Mesenchymal stem cell (in vitro differentiated cells and primary cell): ENCODE results near the gene MIPOL1.

Experiments used
- DNase-seq: peaks from one replicate; pipeline ENCODE4 v3.0.0-alpha.2; 2013
- H2AFZ ChIP-seq: one replicate; pipeline ENCODE4 v1.6.1; 2013; ENCODE audit warnings: low read depth, mild to moderate bottlenecking, control low read depth, inconsistent platforms, low read length, moderate library complexity
- H2AK5ac ChIP-seq: 2 replicates; pipeline ENCODE4 v1.6.1; 2013; ENCODE audit warnings: low read length, moderate library complexity, mild to moderate bottlenecking, inconsistent platforms; ENCODE audit not compliant: severe bottlenecking
- H2BK120ac ChIP-seq: one replicate; pipeline ENCODE4 v1.6.1; 2013; ENCODE audit warnings: low read depth, mild to moderate bottlenecking, inconsistent platforms, low read length, moderate library complexity
- H2BK12ac ChIP-seq, 2 experiments: one replicate each; pipeline ENCODE4 v1.6.1; 2013; ENCODE audit warnings: inconsistent platforms in 2 of 2, low read length in 2 of 2, mild to moderate bottlenecking in 2 of 2, moderate library complexity in 2 of 2, control low read depth in 1 of 2
- H2BK15ac ChIP-seq: one replicate; pipeline ENCODE4 v1.6.1; 2013; ENCODE audit warnings: mild to moderate bottlenecking, low read depth, inconsistent platforms; ENCODE audit not compliant: poor library complexity, severe bottlenecking
- H2BK5ac ChIP-seq: 2 replicates; pipeline ENCODE4 v1.6.1; 2013; ENCODE audit warnings: low read depth, mild to moderate bottlenecking, low read length, control low read depth, inconsistent platforms; ENCODE audit not compliant: poor library complexity, severe bottlenecking
- H3K14ac ChIP-seq, 2 experiments: one replicate each; pipeline ENCODE4 v1.6.1; 2013; ENCODE audit warnings: inconsistent platforms in 2 of 2, low read length in 2 of 2, control low read depth in 1 of 2, mild to moderate bottlenecking in 1 of 2, moderate library complexity in 1 of 2
- H3K18ac ChIP-seq, 2 experiments: one replicate each; pipeline ENCODE4 v1.6.1; 2013; ENCODE audit warnings: inconsistent platforms in 2 of 2, low read length in 2 of 2, control low read depth in 1 of 2, low read depth in 1 of 2, mild to moderate bottlenecking in 1 of 2
- H3K23ac ChIP-seq, 2 experiments: one replicate each; pipeline ENCODE4 v1.6.1; 2013; ENCODE audit warnings: inconsistent platforms in 2 of 2, low read length in 2 of 2, mild to moderate bottlenecking in 2 of 2, moderate library complexity in 2 of 2, control low read depth in 1 of 2
- H3K27ac ChIP-seq: 2 replicates; pipeline ENCODE4 v1.5.1; 2013; ENCODE audit warnings: mild to moderate bottlenecking, moderate library complexity, low read length, control low read depth, inconsistent platforms; ENCODE audit not compliant: poor library complexity, severe bottlenecking
- H3K27me3 ChIP-seq, 2 experiments: 2 replicates each; pipeline versions ENCODE4 v1.6.1 to v1.7.0; 2013; ENCODE audit warnings: low read length in 2 of 2, mild to moderate bottlenecking in 2 of 2, moderate library complexity in 2 of 2, control low read depth in 1 of 2, inconsistent platforms in 1 of 2; ENCODE audit not compliant: control insufficient read depth in 1 of 2, insufficient read depth in 1 of 2
- H3K36me3 ChIP-seq, 2 experiments: 2 replicates each; pipeline versions ENCODE4 v1.6.1 to v1.7.0; 2013; ENCODE audit warnings: low read length in 2 of 2, control low read depth in 1 of 2, inconsistent platforms in 1 of 2, low read depth in 1 of 2, mild to moderate bottlenecking in 1 of 2; ENCODE audit not compliant: insufficient read depth in 2 of 2, control insufficient read depth in 1 of 2
- H3K4ac ChIP-seq, 2 experiments: one replicate each; pipeline ENCODE4 v1.6.1; 2013; ENCODE audit warnings: inconsistent platforms in 2 of 2, low read length in 2 of 2, mild to moderate bottlenecking in 2 of 2, moderate library complexity in 2 of 2, control low read depth in 1 of 2, low read depth in 1 of 2
- H3K4me1 ChIP-seq: 2 replicates; pipeline ENCODE4 v1.6.1; 2013; ENCODE audit warnings: low read depth, low read length, control low read depth; ENCODE audit not compliant: control insufficient read depth, insufficient read depth
- H3K4me2 ChIP-seq: 2 replicates; pipeline ENCODE4 v1.6.1; 2013; ENCODE audit warnings: low read length, mild to moderate bottlenecking, inconsistent platforms; ENCODE audit not compliant: poor library complexity, severe bottlenecking
- H3K4me3 ChIP-seq, 2 experiments: 2 replicates each; pipeline versions ENCODE4 v1.5.1 to v1.7.0; 2013; ENCODE audit warnings: low read length in 2 of 2, mild to moderate bottlenecking in 2 of 2, control low read depth in 1 of 2, low read depth in 1 of 2; ENCODE audit not compliant: insufficient read depth in 1 of 2
- H3K79me1 ChIP-seq: replicated peaks from 2 replicates; pipeline ENCODE4 v1.6.1; 2013; ENCODE audit warnings: mild to moderate bottlenecking, control low read depth, low read length, inconsistent platforms; ENCODE audit not compliant: poor library complexity, severe bottlenecking
- H3K9ac ChIP-seq: 2 replicates; pipeline ENCODE4 v1.7.0; 2013; ENCODE audit warnings: mild to moderate bottlenecking, low read length, moderate library complexity
- H3K9me3 ChIP-seq: 2 replicates; pipeline ENCODE4 v1.7.0; 2013; ENCODE audit warnings: mild to moderate bottlenecking, low read length; ENCODE audit not compliant: control insufficient read depth
- H4K8ac ChIP-seq: one replicate; pipeline ENCODE4 v1.6.1; 2013; ENCODE audit warnings: inconsistent platforms, mild to moderate bottlenecking, low read length, moderate library complexity
- H4K91ac ChIP-seq: one replicate; pipeline ENCODE4 v1.6.1; 2013; ENCODE audit warnings: mild to moderate bottlenecking, low read length, inconsistent platforms
- WGBS: methylation state at CpG from one replicate; pipeline ENCODE4 v1.1.7; 2013; ENCODE audit warnings: mixed read lengths; 5-methylcytosine and 5-hydroxymethylcytosine counted together

Gene MIPOL1

GRCh38 chr14:37526994-37527393 lies 329.3 kb downstream of the MIPOL1 start:
- DNase-seq, result no peak
- Histone ChIP-seq H2BK5ac (no peak overlapping the region), H3K4me2 (no peak overlapping the region), H2BK120ac (no peak overlapping the region), H3K27me3 (no peaks in the 10 kb centered on the region), H3K14ac (no peak overlapping the region), H2BK15ac (no peak overlapping the region), H4K8ac (no peak overlapping the region), H3K18ac (no peak overlapping the region), H3K4ac (no peak overlapping the region), H2AK5ac (no peak overlapping the region), H4K91ac (no peak overlapping the region), H3K9ac (no peak overlapping the region), H3K4me3 (no peak overlapping the region), H3K23ac (no peak overlapping the region), H2AFZ (no peak overlapping the region), H3K36me3 (no peaks in the 10 kb centered on the region), H3K27ac (no peak overlapping the region), H3K79me1 (no peaks in the 10 kb centered on the region), H3K4me1 (no peaks in the 10 kb centered on the region), H2BK12ac (no peak overlapping the region), H3K9me3 (no peaks in the 10 kb centered on the region)
- WGBS, result no CpG with 5 or more reads among the region's 2 CpGs

DNA sequence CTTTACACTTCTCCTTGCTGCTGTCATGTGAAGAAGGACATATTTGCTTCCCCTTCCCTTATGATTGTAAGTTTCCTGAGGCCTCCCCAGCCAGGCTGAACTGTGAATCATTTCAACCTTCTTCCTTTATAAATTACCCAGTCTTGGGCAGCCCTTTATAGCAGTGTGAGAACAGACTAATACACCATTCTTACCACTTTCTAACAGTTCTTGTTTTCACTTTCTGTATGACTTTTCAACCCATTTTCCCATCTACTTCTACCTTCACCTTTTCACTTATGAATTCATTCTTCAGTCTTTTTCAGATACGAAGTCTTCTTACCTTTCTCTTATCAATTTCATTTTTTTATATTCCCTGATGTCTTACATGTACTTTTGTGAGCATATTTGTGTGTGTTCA lies 342.3 kb downstream of the MIPOL1 start:
- Histone ChIP-seq H3K14ac (no peak overlapping the region), H3K27me3 (no peaks in the 10 kb centered on the region), H2BK120ac (no peak overlapping the region), H3K18ac (no peak overlapping the region), H3K4me2 (no peak overlapping the region), H3K4ac (no peak overlapping the region), H3K9ac (no peak overlapping the region), H2AFZ (no peak overlapping the region), H3K36me3 (no peaks in the 10 kb centered on the region), H3K27ac (no peak overlapping the region), H3K4me3 (no peak overlapping the region), H4K91ac (no peak overlapping the region), H3K23ac (no peak overlapping the region), H2BK15ac (no peak overlapping the region), H3K79me1 (no peaks in the 10 kb centered on the region), H4K8ac (no peak overlapping the region), H3K9me3 (no peaks in the 10 kb centered on the region), H3K4me1 (no peaks in the 10 kb centered on the region), H2BK5ac (no peak overlapping the region), H2BK12ac (no peak overlapping the region), H2AK5ac (no peak overlapping the region)
- no peak for DNase-seq
- no CpG with 5 or more reads among the region's 1 CpG for WGBS

DNA sequence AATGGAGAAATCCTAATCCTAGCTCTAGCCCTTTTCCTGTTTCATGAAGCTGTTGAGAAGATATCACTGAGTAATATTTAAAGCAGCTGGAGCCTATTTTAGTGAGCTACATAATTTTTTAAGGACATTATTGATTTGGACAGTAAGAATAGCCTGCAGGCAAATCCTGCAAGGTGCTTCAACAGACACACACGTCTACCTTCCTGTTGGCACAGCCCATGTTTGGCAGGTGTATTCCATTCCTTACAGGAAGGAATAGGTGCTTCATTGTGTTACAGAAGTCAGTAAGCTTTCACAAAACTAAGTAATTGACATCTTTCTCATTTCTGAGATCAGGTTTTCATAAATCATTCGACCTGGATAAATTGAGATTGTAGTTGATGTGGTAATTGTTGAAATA lies 346.7 kb downstream of the MIPOL1 start:
- Histone ChIP-seq H2AK5ac (no peak overlapping the region), H3K27ac (no peak overlapping the region), H3K4me3 (no peak overlapping the region), H2AFZ (no peak overlapping the region), H4K8ac (no peak overlapping the region), H2BK15ac (no peak overlapping the region), H3K14ac (no peak overlapping the region), H3K9me3 (no peaks in the 10 kb centered on the region), H3K36me3 (no peaks in the 10 kb centered on the region), H3K27me3 (no peaks in the 10 kb centered on the region), H3K9ac (no peak overlapping the region), H4K91ac (no peak overlapping the region), H2BK12ac (no peak overlapping the region), H3K23ac (no peak overlapping the region), H2BK5ac (no peak overlapping the region), H3K18ac (no peak overlapping the region), H3K4me1 (no peaks in the 10 kb centered on the region), H2BK120ac (no peak overlapping the region), H3K4ac (no peak overlapping the region), H3K4me2 (no peak overlapping the region), H3K79me1 (no peaks in the 10 kb centered on the region)
- DNase-seq, result no peak
- WGBS, result no CpG with 5 or more reads among the region's 2 CpGs

DNA sequence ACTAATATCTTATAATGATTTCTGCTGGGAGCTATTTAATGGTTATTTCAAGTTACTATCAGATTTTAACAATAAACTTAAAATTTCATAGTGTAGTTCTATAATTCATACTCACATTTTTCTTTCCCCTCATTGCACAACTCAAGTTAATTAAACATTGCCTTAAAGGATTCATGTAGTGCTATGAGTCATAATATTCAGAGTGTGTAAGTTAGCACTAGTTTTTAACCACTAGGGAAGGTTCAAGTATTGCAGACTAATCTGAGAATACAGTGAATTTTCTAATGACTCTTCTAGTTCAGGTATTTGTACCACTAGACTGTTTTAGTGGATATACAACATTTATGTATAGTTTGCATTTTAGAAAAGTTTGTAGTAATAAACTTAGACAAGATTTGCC lies 347.4 kb downstream of the MIPOL1 start:
- DNase-seq, result no peak
- no peak overlapping the region for H4K8ac ChIP-seq
- no peaks in the 10 kb centered on the region for H3K4me1 ChIP-seq
- no peak overlapping the region for H3K4ac ChIP-seq
- no peaks in the 10 kb centered on the region for H3K36me3 ChIP-seq
- no peak overlapping the region for H4K91ac ChIP-seq
- H2BK12ac ChIP-seq, result no peak overlapping the region
- no peaks in the 10 kb centered on the region for H3K27me3 ChIP-seq
- no peak overlapping the region for H2BK120ac ChIP-seq
- H3K18ac ChIP-seq, result no peak overlapping the region
- no peak overlapping the region for H3K27ac ChIP-seq
- H3K23ac ChIP-seq, result no peak overlapping the region
- no peak overlapping the region for H3K4me2 ChIP-seq
- H2AFZ ChIP-seq, result no peak overlapping the region
- no peaks in the 10 kb centered on the region for H3K9me3 ChIP-seq
- H2BK15ac ChIP-seq, result no peak overlapping the region
- H3K79me1 ChIP-seq, result no peaks in the 10 kb centered on the region
- H3K9ac ChIP-seq, result no peak overlapping the region
- H2AK5ac ChIP-seq, result no peak overlapping the region
- H3K14ac ChIP-seq, result no peak overlapping the region
- no peak overlapping the region for H2BK5ac ChIP-seq
- no peak overlapping the region for H3K4me3 ChIP-seq
